ENCODE data around the gene AKR1B1.
"Not testable (repeated sequence)": the region's sequence is repeated elsewhere in the genome, so short reads cannot be mapped to it uniquely, and the experiment has no call there.

Gene AKR1B1

DNA sequence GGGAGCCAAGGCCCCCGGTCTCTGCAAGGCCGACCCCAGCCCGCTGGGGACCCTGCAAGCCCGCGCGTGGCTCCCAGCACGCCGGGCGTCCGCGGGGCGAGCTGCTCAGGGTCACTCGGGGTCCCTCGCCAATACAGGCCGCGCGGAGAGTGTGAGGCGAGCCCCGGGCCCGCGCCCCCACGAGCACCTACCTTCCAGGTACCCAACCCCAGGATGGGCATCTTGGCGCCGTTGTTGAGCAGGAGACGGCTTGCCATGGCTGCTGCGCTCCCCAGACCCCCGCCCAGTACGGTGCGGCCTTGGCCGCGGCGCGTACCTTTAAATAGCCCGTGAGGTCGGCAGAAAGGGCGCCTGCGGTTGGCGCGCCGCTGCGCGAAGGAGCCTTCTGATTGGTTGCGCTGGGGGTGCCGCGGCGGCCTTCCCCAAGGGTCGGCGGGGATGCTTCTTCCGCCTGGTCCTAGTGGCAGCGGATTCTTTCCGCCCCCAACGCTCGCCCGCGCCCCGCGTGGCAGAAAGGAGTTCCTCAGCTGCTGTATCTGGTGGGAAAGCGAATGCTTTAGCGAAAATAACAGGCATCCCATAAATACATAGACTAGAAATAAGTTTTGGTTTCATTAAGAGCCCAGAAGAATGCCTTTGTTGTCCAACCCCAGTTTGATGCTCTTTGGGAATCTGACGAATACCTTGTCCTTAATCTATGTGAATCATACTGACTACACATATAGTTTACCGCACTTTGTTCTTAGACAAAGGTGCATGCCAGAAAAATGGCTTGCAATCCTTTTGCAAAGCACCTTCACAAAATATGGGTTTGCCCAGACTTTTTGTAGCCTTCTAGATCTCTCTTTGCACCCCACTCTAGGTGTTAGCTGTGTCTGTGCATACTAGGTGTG lies at the start of gene AKR1B1:
AKR1B1 (minus strand) TSS at position 295 of the 893 bp plus-strand sequence; CDS start at position 257, 38 bp downstream.
- DNase-seq (ENCODE audit: low read depth in 2 of 2) = peak; percentile 76 to 79

DNA sequence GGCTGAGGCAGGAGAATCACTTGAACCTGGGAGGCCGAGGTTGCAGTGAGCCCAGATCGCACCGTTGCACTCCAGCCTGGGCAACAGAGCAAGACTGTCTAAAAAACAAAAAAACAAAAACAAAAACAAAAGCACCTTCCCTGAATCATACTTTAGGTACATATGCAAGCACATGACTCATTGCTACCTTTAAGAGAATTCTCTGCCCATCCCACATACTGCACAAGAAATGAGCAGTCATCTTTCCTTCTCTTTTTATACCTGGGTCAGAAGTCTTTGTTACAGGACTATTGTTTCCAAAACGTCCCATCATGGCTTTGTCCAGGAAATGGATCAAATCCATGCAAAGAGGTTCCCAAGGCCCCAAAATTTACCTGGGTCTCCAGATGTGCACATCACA lies 47.0 kb upstream of the AKR1B1 start:
- no peak for DNase-seq (ENCODE audit: low read depth in 2 of 2)

DNA sequence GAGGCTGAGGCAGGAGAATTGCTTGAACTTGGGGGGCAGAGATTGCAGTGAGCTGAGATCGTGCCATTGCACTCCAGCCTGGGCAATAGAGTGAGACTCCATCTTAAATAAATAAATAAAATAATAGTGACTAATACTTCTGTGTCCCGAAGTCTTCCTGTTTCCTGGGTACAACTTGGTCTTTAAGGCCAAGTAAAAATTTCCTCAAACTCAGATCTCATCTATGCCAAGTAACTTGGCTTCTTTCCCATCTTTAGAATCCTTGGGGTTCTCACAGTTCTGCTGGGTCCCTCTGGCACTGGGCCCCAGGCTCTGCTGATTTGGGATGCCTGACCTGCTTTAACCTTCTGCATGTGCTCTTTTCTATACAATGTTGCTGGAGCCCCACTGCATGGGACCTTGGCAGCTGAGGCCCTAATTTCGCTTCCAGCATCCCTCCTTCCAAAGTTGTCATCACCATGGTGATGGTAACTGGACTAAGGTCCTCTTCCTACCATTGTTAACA lies 45.8 kb upstream of the AKR1B1 start:
- no peak for DNase-seq (ENCODE audit: low read depth in 2 of 2)

DNA sequence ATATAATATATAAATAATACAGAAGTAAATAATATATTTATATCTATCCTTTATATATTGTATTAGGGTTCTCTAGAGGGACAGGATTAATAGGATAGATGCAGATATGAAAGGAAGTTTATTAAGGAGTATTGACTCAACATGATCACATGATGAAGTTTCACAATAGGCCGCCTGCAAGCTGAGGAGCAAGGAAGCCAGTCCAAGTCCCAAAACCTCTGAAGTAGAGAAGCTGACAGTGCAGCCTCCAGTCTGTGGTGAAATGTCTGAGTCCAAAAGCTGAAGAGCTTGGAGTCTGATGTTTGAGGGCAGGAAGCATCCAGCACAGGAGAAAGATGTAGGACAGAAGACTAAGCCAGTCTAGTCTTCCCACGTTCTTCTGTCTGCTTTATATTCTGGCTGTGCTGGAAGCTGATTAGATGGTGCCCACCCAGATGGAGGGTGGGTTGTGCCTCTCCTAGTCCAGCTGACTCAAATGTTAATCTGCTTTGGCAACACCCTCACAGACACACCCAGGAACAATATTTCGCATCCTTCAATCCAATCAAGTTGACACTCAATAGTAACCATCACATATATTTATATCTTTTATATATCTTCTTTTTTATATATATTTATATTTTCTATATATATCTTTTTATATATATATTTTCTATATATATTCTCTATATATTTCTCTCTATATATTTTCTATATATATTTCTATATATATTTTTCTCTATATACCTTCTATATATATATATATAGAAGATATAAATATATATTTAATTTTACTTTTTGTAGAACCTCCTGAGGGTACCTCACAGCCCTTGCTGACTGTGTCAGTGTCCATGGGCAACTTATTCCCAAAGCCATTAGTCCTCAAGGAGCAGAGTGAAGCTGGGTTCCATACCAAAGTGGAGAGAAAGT lies 43.8 kb upstream of the AKR1B1 start:
- no peak for DNase-seq (ENCODE audit: low read depth in 2 of 2)

DNA sequence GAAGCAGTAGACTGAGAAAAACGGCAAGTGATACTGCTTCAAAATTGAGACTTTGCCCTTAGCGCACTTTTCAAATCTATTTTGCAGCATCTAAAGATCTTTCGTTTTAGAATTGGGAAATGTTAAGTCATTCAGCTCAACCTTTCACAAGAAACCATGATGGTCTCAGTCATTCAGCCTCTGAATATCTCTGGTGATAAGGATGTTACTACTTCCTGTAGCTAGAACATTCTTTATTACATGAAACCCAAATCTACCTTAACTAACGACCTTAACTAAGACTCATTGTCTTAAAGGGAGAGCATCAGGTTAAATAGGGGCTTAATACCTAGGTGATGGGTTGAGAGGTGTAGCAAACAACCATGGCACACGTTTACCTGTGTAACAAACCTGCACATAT lies 42.1 kb upstream of the AKR1B1 start:
- no peak for DNase-seq (ENCODE audit: low read depth in 2 of 2)

DNA sequence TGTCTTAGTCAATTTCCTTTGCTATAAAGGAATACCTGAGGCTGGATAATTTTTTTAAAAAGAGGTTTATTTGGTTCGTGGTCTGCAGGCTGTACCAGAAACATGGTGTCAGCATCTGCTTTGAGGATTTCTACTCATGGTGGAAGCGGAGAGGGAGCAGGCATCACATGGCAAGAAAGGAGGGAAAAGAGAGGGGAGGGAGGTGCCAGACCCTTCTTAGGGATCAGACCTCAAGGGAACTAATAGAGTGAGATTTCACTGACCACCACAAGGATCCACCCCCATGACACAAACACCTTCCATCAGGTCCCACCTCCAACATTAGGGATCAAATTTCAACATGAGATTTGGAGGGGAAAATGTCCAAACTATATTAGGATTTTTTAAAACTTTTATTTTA lies 41.5 kb upstream of the AKR1B1 start:
- DNase-seq (ENCODE audit: low read depth in 2 of 2) = no peak

DNA sequence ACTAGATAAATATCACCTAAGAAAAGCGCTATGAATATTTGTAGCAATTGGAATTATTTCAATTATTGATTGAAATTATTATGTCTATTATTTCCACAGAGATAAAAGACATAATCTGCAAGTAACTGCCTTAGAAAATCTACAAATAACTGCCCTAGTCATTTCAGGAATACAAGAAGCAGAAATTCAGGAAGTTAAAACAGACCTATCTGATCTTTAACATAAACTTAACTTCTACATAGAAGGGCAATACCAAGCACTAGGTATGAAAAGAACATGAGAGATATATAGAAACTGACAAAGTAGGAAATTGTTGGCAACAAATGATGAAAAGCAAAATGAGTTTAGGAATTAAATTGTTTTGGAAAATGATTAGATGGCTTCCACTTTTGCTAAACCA lies 36.6 kb upstream of the AKR1B1 start:
- DNase-seq (ENCODE audit: low read depth in 2 of 2) = no peak

DNA sequence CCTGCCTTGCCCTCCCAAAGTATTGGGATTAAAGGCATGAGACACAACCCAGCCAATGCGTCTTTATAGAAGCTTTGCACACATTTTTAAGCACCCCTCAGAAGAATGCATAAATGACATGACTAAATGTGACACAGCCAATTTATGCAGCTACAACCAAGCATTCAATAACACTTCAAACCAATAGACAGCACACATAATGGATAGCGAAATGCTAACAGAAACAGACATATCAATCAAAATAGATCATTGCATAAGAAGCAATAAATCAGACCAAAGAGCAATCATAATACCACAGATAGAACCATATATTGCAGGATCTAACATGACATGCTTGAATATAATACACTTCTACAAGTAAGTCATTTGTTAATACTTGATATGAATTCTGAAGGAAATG lies 34.2 kb upstream of the AKR1B1 start:
- no peak for DNase-seq (ENCODE audit: low read depth in 2 of 2)

DNA sequence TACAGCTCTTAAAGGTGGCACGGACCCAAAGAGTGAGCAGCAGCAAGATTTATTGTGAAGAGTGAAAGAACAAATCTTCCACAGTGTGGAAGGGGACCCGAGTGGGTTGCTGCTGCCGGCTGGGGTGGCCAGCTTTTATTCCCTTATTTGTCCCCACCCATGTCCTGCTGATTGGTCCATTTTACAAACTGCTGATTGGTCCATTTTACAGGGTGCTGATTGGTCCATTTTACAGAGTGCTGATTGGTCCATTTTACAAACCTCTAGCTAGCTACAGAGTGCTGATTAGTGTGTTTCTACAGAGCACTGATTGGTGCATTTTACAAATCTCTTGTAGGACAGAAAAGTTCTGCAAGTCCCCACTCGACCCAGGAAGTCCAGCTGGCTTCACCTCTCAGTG lies 28.8 kb upstream of the AKR1B1 start:
- not testable (repeated sequence) for DNase-seq (ENCODE audit: low read depth in 2 of 2)

DNA sequence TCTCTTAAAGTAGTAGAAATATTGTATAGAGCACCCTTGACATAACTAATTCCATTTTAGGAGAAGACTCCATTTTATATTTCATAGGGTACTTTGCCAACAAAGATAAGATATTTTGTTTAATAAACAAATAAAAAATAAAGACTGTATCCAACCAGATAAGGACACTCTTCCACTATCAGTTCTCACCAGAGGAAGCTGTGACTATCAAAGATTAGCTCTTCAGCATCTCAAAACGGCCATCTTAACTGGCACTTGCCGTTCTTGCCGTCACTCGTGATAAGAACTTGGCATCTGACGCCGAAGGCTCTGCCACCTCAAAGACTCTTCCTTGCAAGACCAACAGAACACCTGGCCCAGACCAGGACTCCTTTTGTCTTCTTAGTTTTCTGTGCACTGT lies 26.3 kb upstream of the AKR1B1 start:
- no peak for DNase-seq (ENCODE audit: low read depth in 2 of 2)

DNA sequence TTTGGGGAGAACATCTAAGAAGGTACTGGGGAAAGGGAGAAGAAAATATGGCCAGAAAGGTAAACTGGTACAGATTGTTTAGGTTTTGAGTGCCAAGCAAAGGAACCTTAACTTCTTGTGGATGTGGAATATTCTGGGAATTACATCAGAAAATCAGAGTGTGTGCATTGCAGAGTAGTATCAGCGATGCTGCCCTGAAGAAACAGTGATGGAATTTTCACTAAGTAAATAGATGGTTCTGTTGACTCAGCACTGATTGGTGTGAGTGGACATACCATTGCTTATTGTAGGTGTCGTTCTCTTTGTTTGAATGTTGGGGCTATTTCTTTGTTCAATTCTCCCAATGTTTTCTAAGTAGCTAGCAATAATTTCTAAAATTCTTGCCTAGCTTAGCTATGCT lies 24.4 kb upstream of the AKR1B1 start:
- DNase-seq (ENCODE audit: low read depth in 2 of 2) = no peak

DNA sequence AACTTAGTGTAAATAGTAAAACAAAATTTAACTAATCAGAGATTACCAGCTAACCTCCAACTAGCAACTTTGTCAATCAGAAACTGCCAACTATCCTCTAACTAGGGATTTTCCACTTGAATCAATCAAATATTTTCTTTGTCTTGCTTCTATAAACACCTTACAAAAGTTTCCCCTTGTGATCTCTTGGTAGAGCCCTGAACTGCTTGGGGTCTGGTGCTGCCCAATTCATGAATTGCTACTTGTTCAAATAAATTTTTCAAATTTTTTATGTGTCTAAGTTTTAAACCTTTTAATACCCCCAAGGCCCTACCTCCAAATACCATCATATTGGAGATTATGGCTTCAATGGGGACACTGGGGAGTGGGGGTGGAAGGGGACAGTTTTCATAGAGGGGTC lies 24.0 kb upstream of the AKR1B1 start:
- no peak for DNase-seq (ENCODE audit: low read depth in 2 of 2)

DNA sequence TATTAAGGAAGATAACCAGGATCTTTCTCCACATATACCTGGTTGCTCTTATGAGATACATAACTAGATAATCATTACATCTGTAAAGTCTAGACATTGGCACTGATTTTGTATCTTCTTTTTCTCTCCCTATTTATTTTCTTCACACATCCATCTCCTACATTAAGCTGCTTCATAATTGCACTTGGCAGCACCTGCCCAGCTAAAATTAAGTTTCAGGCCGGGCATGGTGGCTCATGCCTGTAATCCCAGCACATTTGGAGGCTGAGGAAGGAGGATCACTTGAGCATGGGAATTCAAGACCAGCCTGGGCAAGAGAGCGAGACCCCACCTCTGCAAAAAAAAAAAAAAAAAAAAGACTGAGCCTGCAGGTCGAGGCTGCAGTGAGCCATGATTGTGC lies 22.3 kb upstream of the AKR1B1 start:
- DNase-seq (ENCODE audit: low read depth in 2 of 2) = no peak

DNA sequence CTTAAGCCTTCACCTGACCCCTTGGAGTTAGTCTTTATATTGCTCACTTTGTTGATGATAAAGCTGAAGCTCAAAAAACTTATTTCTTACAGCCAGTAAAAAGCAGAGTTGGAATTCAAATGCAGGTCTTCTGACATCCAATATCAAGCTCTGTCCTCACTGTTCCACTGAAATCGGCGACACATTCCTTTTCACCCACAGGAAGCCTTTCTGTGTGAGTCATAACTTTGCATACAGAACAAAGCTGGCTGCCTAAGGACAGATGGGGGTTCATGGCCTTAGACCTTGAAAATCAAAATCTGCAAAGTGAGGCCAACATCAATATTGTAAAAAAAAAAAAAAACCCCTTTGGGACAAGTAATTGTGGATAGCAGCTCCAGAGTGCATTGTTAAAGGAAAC lies 21.8 kb upstream of the AKR1B1 start:
- no peak for DNase-seq (ENCODE audit: low read depth in 2 of 2)

DNA sequence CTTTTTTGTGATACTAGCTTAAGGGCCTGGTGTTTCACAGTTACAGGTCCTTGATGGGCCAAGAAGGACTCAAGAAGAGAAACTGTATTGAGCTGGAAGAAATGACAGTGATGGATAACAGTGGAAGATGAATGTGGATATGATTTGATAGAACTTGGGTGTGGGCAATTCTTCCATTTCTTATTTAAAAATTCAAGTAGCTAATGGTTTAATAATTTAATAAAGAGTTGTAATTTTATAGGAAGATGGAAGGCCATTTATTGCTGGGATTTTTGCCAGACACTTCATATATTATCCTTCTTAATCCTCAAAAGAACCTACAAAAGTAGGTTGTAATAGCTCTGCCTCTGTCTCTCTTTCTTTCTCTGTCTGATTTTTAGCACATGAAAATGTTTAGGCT lies 21.3 kb upstream of the AKR1B1 start:
- DNase-seq (ENCODE audit: low read depth in 2 of 2) = no peak

DNA sequence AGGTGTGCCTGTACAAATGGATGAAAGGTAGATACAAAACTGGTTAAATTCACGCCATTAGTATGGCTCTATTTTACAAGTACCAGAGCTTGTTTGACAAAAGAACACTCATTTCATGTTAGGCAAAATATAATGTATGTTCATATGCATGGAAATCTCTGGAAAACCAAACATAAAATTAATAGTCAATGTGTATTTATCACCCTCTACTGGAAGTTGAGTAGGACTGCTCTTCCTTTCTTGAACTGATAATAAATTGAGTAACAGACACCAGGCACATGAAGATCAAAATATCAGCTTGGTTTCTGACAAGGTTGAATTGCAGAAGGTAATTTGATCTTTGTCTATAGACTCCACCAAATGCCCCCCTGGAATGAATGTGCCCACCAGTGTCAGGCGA lies 19.8 kb upstream of the AKR1B1 start:
- no peak for DNase-seq (ENCODE audit: low read depth in 2 of 2)

DNA sequence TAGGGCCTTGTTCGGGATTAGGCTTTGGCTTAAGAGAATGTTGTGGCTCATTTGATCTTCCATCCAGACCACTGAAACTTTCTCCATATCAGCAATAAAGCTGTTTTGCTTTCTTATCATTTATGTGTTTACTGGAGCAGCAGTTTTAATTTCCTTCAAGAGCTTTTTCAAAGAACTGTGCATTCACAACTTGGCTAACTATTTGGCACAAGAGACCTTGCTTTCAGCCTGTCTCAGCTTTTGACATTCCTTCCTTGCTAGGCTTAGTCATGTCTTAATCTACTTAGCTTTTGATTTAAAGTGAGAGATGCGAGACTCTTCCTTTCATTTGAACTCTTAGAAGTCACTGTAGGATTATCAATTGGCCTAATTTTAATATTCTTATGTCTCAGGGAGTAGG lies 19.1 kb upstream of the AKR1B1 start:
- no peak for DNase-seq (ENCODE audit: low read depth in 2 of 2)

DNA sequence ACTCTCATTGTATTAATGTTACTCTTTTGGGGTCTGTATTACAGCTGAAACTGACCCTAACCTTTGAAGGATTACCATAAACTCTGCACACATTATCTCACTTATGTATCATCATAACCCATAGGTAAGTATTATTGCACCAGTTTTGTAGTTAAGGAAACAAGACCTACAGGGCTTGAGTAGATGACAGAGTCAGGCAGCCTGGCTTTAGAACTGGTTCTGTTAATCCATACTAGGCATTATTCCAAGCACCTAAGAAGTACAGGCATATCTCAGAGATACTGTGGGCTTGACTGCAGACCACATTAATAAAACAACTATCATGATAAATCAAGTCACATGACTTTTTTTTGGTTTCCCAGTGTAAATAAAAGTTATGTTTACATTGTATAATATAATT lies 17.1 kb upstream of the AKR1B1 start:
- DNase-seq (ENCODE audit: low read depth in 2 of 2) = no peak

DNA sequence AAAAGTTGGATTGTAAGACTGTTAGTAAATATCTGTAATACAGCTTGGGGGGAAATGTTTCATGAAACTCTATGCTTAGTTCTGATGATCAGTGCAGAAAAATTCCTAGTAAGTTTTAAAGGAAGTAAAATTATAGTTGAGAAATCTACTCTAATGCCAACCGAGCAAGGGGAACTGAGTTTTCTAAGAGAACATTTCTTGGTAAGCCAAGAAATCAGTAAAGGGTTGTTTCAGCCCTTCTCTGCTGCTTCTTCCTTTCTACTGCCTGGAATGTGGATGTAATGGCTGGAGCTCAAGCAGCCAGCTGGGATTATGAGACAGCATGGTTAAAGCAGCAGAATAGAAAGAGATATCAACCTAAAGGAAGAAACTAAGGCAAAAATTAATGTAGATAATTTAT lies 15.9 kb upstream of the AKR1B1 start:
- no peak for DNase-seq (ENCODE audit: low read depth in 2 of 2)

DNA sequence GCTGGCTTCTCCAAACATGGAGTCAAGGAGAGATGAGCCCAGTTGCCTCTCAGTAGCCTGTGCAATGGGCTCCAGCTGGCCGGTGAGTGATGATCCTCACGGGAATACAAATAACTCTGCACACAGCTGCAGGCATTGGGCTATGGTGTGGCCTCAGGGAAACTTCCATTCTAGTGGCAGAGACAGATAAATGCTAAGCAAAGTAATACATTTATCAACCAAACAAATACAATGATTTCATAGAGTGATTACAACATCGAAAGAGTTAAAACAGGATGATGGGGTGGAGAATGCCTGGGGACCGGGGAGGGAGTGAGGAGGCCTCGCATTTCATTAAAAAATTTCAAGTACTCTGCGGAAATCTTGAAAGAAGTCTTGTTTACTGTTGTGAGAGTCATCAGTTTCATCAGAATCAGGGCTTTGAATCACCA lies 15.0 kb upstream of the AKR1B1 start:
- DNase-seq (ENCODE audit: low read depth in 2 of 2) = no peak

DNA sequence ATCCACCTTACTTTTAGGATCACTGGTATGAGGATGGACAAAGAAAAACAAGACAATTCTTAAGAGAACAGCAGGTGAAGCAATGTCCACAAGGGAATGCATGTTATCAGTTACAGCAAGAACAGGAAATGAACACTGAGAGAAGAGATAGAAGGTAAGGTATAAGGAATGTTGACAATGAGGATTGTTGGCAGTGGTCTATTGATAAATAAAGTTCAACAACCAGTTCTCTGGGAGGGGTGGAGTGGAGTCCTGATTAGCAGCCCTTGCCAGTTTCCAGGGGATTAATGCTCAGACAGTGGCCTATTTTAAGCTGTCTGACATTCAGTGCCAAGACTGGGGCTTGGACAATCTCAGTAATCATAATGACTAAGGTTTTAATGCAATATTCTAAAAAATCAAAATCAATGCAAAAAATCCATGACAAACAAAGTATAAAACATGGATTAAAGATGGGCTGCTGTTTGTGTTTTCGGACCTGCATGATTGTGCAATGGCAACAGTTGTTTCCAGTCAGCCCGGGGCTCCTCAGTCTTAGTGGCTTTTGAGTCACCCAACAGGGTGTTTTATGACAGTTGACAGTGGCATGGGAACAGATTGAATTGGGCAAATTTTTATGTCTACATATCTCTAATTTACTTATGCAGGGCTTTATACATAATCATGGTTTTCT lies 13.8 kb upstream of the AKR1B1 start:
- no peak for DNase-seq (ENCODE audit: low read depth in 2 of 2)

DNA sequence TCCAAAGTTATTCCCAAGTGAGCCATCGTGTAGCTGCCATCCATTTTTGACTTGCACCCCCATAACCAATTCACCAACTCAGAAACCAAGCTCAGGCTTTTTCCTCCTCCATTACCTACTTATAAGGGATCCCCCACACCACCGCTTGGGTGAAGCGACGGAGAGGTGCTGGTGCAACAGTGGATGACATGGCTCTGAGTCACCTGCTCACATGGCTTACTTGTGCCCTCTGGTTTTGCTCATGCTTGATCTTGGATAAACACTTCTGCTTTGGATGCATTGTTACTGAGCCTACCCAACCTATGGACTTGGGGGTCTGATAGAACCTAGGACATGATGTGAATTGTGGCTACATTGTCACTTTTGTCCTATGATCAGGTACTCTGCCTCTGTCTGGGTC lies 12.0 kb upstream of the AKR1B1 start:
- no peak for DNase-seq (ENCODE audit: low read depth in 2 of 2)

Data from fibroblast of skin of left quadriceps (primary cell).